T-helper 2 cell (primary cell): ENCODE results near the gene GPATCH3.
"Not testable (repeated sequence)": the region's sequence is repeated elsewhere in the genome, so short reads cannot be mapped to it uniquely, and the experiment has no call there.

ENCODE experiments used
- DNase-seq, 5 experiments: peaks; one replicate each; pipeline versions ENCODE4 v3.0.0 to v3.0.0-alpha.2; 2012 to 2022
- total RNA-seq, 2 donors: gene quantifications; one replicate each; lab custom pipeline; 2026; lab: John Stamatoyannopoulos, UW

GPATCH3 gene, protein sequence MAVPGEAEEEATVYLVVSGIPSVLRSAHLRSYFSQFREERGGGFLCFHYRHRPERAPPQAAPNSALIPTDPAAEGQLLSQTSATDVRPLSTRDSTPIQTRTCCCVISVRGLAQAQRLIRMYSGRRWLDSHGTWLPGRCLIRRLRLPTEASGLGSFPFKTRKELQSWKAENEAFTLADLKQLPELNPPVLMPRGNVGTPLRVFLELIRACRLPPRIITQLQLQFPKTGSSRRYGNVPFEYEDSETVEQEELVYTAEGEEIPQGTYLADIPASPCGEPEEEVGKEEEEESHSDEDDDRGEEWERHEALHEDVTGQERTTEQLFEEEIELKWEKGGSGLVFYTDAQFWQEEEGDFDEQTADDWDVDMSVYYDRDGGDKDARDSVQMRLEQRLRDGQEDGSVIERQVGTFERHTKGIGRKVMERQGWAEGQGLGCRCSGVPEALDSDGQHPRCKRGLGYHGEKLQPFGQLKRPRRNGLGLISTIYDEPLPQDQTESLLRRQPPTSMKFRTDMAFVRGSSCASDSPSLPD
- 31.7 to 34.0 reads per million in 2 donors for total RNA-seq

GRCh38 chr1:26900001-26900814, at the start of gene GPATCH3:
GPATCH3 (minus strand) TSS chr1:26900467; CDS start chr1:26900442, 25 bp downstream.
- DNase-seq = peak; percentile 67 to 91 (median 79)

DNA sequence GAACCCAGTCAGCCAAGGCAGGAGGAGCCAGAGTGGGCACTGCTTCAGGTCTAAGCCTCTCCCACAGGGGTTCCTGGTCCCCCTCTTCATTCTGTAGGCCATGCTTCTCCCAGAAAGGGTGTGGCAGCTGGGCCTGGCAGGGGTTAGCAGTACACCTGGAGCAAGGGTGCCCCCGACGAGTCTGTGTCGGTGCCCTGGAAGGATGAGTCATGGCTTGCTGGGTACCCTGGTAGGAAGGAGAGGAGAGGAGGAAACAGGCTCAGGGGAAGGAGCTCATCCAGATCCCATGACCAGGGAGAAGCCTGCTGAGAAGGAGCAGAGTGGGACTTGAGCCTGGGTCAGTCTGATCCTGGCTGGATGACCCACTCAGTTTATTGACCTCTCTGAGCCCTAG, 49.7 kb upstream of the GPATCH3 start:
- no peak for DNase-seq

GRCh38 chr1:26949266-26949925, 49.1 kb upstream of the GPATCH3 start:
- no peak for DNase-seq

GRCh38 chr1:26948725-26949057, 48.4 kb upstream of the GPATCH3 start:
- not testable (repeated sequence) for DNase-seq

- DNase-seq = no peak
Measured at GRCh38 chr1:26946270-26946669, 46.0 kb upstream of the GPATCH3 start.

GRCh38 chr1:26945728-26946127, 45.5 kb upstream of the GPATCH3 start:
- DNase-seq = no peak

- DNase-seq = no peak
Measured at GRCh38 chr1:26945138-26945537, 44.9 kb upstream of the GPATCH3 start.

DNA sequence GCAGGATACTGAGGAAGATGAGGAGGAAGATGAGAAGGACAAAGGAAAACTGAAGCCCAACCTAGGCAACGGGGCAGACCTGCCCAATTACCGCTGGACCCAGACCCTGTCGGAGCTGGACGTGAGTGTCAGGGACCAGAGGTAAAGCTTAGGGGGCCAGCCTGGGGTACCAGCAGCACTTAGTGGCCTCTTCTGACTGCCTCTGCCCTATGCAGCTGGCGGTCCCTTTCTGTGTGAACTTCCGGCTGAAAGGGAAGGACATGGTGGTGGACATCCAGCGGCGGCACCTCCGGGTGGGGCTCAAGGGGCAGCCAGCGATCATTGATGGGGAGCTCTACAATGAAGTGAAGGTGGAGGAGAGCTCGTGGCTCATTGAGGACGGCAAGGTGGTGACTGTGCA, 42.4 kb upstream of the GPATCH3 start:
- DNase-seq = no peak

DNA sequence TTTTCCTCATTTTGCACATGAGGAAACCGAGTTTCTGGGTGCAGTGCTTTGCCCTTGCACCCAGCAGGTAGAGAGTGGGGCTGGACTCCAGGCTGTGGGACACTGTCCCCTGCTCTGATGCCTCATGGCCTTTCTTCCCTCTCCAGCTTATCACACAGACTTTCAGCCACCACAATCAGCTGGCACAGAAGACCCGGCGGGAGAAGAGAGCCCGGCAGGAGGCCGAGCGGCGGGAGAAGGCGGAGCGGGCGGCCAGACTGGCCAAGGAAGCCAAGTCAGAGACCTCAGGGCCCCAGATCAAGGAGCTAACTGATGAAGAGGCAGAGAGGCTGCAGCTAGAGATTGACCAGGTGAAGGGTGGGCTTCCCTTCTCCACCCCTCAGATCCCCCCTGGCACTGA, 41.0 kb upstream of the GPATCH3 start:
- no peak for DNase-seq

DNA sequence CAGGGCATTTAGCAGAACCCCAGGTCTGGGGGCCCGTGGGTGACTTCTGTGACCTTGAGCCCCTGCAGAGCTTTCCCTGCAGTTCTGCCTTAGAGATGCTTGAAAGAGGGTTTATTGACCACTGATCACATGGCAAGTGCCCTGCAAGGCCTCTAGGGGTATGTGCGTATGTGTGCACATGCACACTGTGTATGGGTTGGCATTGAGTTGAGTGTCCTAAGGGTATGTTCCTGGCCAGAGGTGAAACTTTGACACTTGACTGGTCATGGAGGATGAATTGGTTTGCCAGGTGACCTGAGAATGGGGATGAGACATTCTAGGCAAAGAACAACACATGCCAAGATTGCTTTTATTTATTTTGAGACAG, 38.4 kb upstream of the GPATCH3 start:
- no peak for DNase-seq

GRCh38 chr1:26938004-26938658, 37.9 kb upstream of the GPATCH3 start:
- DNase-seq = no peak

DNA sequence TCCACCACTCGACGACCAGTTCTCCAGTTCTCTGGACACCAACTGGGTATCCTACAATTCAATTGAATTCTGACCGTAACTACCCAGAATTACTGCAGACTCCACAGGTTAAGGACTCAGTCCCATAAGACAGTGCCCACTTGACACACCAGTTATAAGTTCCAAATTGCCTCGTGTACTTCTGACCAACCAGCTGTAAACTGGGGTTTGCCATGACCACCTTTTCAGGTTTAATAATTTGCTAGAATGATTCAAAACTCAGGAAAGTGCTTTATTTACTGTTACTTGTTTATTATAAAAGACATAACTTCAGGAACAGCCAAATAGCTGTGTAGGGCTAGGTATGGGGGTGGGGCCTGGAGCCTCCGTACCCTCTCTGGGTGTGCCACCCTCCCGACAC, 36.6 kb upstream of the GPATCH3 start:
- no peak for DNase-seq

- no peak for DNase-seq
Measured at GRCh38 chr1:26932531-26932930, 32.3 kb upstream of the GPATCH3 start.

DNA sequence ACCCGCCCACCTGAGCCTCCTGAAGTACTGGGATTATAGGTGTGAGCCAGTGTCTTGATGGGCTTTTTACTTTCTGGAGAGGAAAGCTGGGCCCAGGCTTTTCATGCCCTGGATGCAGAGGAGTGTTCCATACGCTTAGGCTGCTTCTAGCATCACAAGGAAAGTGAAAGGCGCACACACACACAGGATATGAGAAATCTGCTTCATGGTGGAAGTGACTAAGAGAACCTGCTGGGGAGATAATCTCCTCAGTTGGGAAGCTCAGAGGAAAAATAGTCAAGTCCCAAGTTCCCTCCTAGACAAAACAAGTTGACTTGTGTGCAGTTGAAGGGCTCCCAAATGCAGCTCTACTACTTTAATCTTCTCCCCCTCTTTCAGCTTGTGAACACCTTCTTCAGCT, 23.4 kb upstream of the GPATCH3 start:
- no peak for DNase-seq

- DNase-seq = no peak
Measured at GRCh38 chr1:26922901-26923300, 22.6 kb upstream of the GPATCH3 start.

- no peak for DNase-seq
Measured at GRCh38 chr1:26922431-26922729, 22.1 kb upstream of the GPATCH3 start.

DNA sequence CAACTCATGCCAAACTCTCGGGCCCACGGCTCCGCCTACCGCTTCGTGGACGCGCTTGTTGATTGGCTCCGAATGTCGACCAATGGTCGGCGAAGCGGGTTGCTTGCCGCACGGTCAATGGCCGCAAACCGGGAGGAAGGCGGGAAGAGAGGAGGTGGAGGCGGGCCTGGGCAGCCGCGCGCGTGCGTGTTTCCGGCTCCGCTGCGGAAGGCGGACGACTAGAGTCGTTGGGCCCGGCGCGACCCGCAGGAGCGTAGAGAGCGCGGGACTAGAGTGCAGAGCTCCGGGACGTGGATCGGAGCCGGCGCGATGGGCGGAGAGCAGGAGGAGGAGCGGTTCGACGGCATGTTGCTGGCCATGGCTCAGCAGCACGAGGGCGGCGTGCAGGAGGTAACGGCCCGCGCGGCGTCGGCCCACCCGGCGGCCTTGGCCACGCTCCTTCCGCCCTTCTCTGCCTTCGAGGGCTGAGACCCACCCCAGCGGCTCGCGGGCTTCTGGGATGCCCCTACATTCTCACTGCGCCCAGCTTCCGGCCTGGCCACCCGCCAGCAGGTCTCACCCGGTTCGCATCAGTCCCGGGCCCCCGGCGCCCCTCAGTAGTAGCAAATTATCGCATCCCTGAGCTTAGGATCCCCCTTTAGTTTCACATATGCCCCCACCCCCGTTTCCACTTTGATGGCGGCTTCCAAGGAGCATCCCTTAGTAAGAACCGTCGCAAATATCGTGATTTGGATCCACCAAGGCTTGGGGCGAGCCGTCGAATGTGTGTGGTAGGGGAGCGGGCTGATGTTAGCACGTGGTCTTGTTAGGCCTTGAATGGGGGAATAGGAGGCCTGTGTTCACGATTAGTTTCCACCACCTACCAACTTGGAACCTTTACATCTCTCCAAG, 21.5 kb upstream of the GPATCH3 start, which contains the start of gene NUDC:
TSS of gene NUDC (plus strand) at position 204 of the 891 bp plus-strand sequence. CDS start at position 310, 106 bp downstream.
- DNase-seq = peak; percentile 88 to 98 (median 93)

- no peak for DNase-seq
Measured at GRCh38 chr1:26921126-26921539, 20.9 kb upstream of the GPATCH3 start.

GRCh38 chr1:26915204-26915842, 15.1 kb upstream of the GPATCH3 start:
- DNase-seq = no peak

DNA sequence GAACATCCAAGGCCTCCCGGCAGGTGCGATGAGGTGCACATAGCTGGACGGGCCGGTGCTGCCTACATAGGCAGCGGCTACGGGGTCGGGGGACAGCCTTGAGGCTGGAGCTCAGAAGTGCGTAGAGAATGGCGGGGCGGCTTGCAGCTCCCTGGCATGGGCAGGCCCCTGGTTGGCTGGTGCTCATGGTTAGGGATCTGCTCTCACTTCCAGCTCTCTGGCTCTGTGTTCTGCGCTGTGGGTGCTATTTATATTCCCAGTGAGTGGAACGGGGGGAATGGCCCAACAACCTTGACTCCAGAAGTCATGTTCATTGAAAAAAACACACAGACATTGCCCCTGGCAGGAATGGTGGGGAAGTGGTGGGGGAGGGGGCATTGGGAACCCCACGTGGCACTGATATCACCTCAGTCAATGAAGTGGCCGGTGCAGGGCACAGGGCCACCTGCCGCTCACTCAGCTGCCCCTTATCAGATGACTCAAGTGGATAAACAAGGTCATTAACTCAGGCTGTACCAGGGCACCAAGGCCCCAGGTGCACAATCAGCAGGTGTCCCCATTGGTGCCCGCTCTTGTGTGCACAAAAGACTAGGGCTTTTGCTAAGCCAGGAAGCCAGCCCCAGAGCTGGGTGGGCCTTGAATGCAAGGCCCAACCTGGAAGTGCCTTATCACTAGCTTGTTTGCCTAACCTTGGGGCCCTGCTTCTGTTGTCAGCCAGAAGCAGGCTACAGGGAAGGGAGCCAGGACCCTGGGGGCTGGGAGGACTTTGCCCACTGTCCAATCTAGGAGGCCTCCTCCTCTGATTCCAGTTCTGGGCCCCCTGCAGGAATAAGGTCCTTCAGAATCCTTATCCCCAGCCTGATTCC, 13.7 kb upstream of the GPATCH3 start, which contains the start of gene NR0B2:
TSS of gene NR0B2 (minus strand) at position 222 of the 866 bp plus-strand sequence. CDS start at position 187, 35 bp downstream.
- no peak for DNase-seq
